ENCODE results near the gene CMSS1.

GRCh38 chr3:100227511-100227921 lies 409.9 kb downstream of the CMSS1 start:
- TF ChIP-seq, protein P1, sequence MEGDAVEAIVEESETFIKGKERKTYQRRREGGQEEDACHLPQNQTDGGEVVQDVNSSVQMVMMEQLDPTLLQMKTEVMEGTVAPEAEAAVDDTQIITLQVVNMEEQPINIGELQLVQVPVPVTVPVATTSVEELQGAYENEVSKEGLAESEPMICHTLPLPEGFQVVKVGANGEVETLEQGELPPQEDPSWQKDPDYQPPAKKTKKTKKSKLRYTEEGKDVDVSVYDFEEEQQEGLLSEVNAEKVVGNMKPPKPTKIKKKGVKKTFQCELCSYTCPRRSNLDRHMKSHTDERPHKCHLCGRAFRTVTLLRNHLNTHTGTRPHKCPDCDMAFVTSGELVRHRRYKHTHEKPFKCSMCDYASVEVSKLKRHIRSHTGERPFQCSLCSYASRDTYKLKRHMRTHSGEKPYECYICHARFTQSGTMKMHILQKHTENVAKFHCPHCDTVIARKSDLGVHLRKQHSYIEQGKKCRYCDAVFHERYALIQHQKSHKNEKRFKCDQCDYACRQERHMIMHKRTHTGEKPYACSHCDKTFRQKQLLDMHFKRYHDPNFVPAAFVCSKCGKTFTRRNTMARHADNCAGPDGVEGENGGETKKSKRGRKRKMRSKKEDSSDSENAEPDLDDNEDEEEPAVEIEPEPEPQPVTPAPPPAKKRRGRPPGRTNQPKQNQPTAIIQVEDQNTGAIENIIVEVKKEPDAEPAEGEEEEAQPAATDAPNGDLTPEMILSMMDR (IDR thresholded peaks at IDR 0.05) = no peak
- TF ChIP-seq REST (IDR thresholded peaks at IDR 0.05; ENCODE audit: insufficient read depth in 1 of 2, low read depth in 2 of 2, low read length in 1 of 2) (no peak), POLR2AphosphoS5 (IDR thresholded peaks at IDR 0.05; ENCODE audit: low read depth, low read length) (no peak)
